SK-N-MC (cell line): ENCODE measurements around the gene ANKDD1A.

Source experiments
- DNase-seq: peaks from one replicate; pipeline ENCODE4 v3.0.0-alpha.2; 2011; ENCODE audit warnings: low read depth, low spot score
- H3K27ac ChIP-seq: fragments of 200-600 bp; sonication (generic); 2 replicates; pipeline ENCODE4 v1.5.1; 2016; ENCODE audit warnings: mixed run types
- H3K36me3 ChIP-seq: fragments of 200-600 bp; sonication (generic); 2 replicates; pipeline ENCODE4 v1.6.1; 2017; ENCODE audit warnings: antibody characterized with exemption, low read length, mixed read lengths; ENCODE audit not compliant: insufficient read depth
- H3K4me3 ChIP-seq: fragments of 200-600 bp; sonication (generic); 2 replicates; pipeline ENCODE4 v1.5.1; 2016
- H3K9ac ChIP-seq: fragments of 200-600 bp; sonication (generic); 2 replicates; pipeline ENCODE4 v1.8.0; 2017; ENCODE audit warnings: mixed run types, mixed read lengths; ENCODE audit not compliant: insufficient read length
- H3K9me3 ChIP-seq: fragments of 200-600 bp; sonication (generic); 2 replicates; pipeline ENCODE4 v1.6.1; 2017; ENCODE audit warnings: low read depth, mild to moderate bottlenecking, antibody characterized with exemption, low read length, moderate library complexity, mixed read lengths
- EZH2 ChIP-seq: fragments of 200-600 bp; sonication (generic); IDR thresholded peaks from one replicate; pipeline ENCODE4 v1.6.1; 2017; ENCODE audit warnings: antibody characterized with exemption
- FOXP2 ChIP-seq: optimal IDR thresholded peaks from 2 replicates; pipeline ENCODE3; 2011; ENCODE audit warnings: mild to moderate bottlenecking, moderate library complexity; ENCODE audit not compliant: insufficient read depth; ENCODE audit errors: extremely low read length, control extremely low read depth
- POLR2AphosphoS5 ChIP-seq: IDR thresholded peaks from 2 replicates; pipeline ENCODE4 v1.6.1; 2012; ENCODE audit warnings: mild to moderate bottlenecking, low read depth, low read length, borderline replicate concordance

The ANKDD1A gene

GRCh38 chr15:64942356-64942755, 30.7 kb downstream of the ANKDD1A start:
- Histone ChIP-seq H3K9ac (no peak overlapping the region), H3K9me3 (no peaks in the 10 kb centered on the region), H3K4me3 (no peak overlapping the region), H3K36me3 (no peaks in the 10 kb centered on the region), H3K27ac (no peak overlapping the region)
- TF ChIP-seq EZH2 (no peak), FOXP2 (no peak)
- no peak for DNase-seq

- Histone ChIP-seq H3K9me3 (no peaks in the 10 kb centered on the region), H3K9ac (no peak overlapping the region)
- no peak for TF ChIP-seq POLR2AphosphoS5
- no peak for TF ChIP-seq EZH2
- no peak for TF ChIP-seq FOXP2
These were observed 32.0 kb downstream of the ANKDD1A start for GRCh38 chr15:64943512-64944225.

GRCh38 chr15:64944961-64945360, 33.3 kb downstream of the ANKDD1A start:
- DNase-seq = no peak
- H3K27ac ChIP-seq = no peak overlapping the region
- TF ChIP-seq FOXP2 = no peak
- no peak for TF ChIP-seq POLR2AphosphoS5
- TF ChIP-seq EZH2 = no peak

More at GRCh38 chr15:64943512-64944225, 32.0 kb downstream of the ANKDD1A start:
- no peak for DNase-seq
- Histone ChIP-seq H3K27ac (no peak overlapping the region), H3K36me3 (no peaks in the 10 kb centered on the region), H3K4me3 (no peak overlapping the region)

GRCh38 chr15:64947211-64947610, 35.5 kb downstream of the ANKDD1A start:
- Histone ChIP-seq H3K9me3 (no peaks in the 10 kb centered on the region), H3K36me3 (no peaks in the 10 kb centered on the region), H3K9ac (no peak overlapping the region), H3K4me3 (no peak overlapping the region), H3K27ac (no peak overlapping the region)
- DNase-seq = no peak
- TF ChIP-seq FOXP2 (no peak), EZH2 (no peak), POLR2AphosphoS5 (no peak)

More at GRCh38 chr15:64944961-64945360, 33.3 kb downstream of the ANKDD1A start:
- Histone ChIP-seq H3K4me3 (no peak overlapping the region), H3K9me3 (no peaks in the 10 kb centered on the region), H3K9ac (no peak overlapping the region), H3K36me3 (no peaks in the 10 kb centered on the region)

- H3K27ac ChIP-seq = no peak overlapping the region
- H3K9me3 ChIP-seq = no peaks in the 10 kb centered on the region
- no peak overlapping the region for H3K9ac ChIP-seq
- no peaks in the 10 kb centered on the region for H3K36me3 ChIP-seq
- no peak for DNase-seq
- H3K4me3 ChIP-seq = no peak overlapping the region
- no peak for TF ChIP-seq EZH2
These were observed 37.2 kb downstream of the ANKDD1A start for GRCh38 chr15:64948916-64949315.

GRCh38 chr15:64949383-64950186, 37.9 kb downstream of the ANKDD1A start:
- Histone ChIP-seq H3K27ac (no peak overlapping the region), H3K36me3 (no peaks in the 10 kb centered on the region), H3K9ac (no peak overlapping the region), H3K4me3 (no peak overlapping the region), H3K9me3 (no peaks in the 10 kb centered on the region)
- no peak for DNase-seq
- TF ChIP-seq FOXP2 (no peak), POLR2AphosphoS5 (no peak; the same call in 1 of the 2 replicates)

- DNase-seq = no peak
- no peak for TF ChIP-seq EZH2
- no peak for TF ChIP-seq FOXP2
- no peak for TF ChIP-seq POLR2AphosphoS5
- Histone ChIP-seq H3K36me3 (peaks cover 7% of the 10 kb centered on the region; the same call in 1 of the 2 replicates), H3K9ac (no peak overlapping the region), H3K4me3 (no peak overlapping the region), H3K9me3 (no peaks in the 10 kb centered on the region), H3K27ac (peak overlapping the region; percentile 48; the same call in 1 of the 2 replicates)
These were observed 39.2 kb downstream of the ANKDD1A start for GRCh38 chr15:64950888-64951287.

- TF ChIP-seq POLR2AphosphoS5 (no peak), EZH2 (no peak), FOXP2 (no peak)
- H3K9ac ChIP-seq = no peak overlapping the region
- no peak for DNase-seq
- peaks cover 14% of the 10 kb centered on the region; the same call in 1 of the 2 replicates for H3K36me3 ChIP-seq
- H3K9me3 ChIP-seq = no peaks in the 10 kb centered on the region
- H3K27ac ChIP-seq = no peak overlapping the region
- no peak overlapping the region for H3K4me3 ChIP-seq
These were observed 40.2 kb downstream of the ANKDD1A start for GRCh38 chr15:64951777-64952418.
